ENCODE measurements around the gene MXRA7. TPM values are rescaled to one million over a fixed set of nuclear protein-coding genes. Genes with fewer than 3 reads are reported as not detected.
A peak's percentile ranks its signal among the peaks of the same experiment; 100 is the strongest.
"Not testable (repeated sequence)": the region's sequence is repeated elsewhere in the genome, so short reads cannot be mapped to it uniquely, and the experiment has no call there.

The MXRA7 gene
- total RNA-seq, 4 donors from 2014 or later = 31.0 to 633 (median 52.5) TPM

GRCh38 chr17:76638263-76638662 is 72.5 kb downstream of the MXRA7 start:
- DNase-seq = no peak
- TF ChIP-seq POLR2A (IDR thresholded peaks at IDR 0.05) = no peak
- TF ChIP-seq CTCF (IDR thresholded peaks at IDR 0.05) = no peak
- TF ChIP-seq EP300 (IDR thresholded peaks at IDR 0.05; ENCODE audit: low read depth) = no peak
- no peak for TF ChIP-seq POLR2AphosphoS5 (IDR thresholded peaks at IDR 0.05)
- WGBS, 2 donors (ENCODE audit: low coverage in 1 of 2) = 87 to 92% methylated on average over 5 to 10 of the region's 10 CpGs
- H3K4me3 ChIP-seq = peak overlapping the region in 2 of 4 donors; percentile 13 to 48
- no peaks in the 10 kb centered on the region for H3K36me3 ChIP-seq
- H3K4me1 ChIP-seq = peaks cover 0 to 24% (median 2%) of the 10 kb centered on the region in 4 donors
- in situ Hi-C loops (cut with MboI; ENCODE audit: low pct_ligation_motif_present in 1 of 4, low pct_unique_long_range_greater_than_20kb in 1 of 4, low sequenced_read_pairs in 3 of 4) = no loop called here
- no peaks in the 10 kb centered on the region for H3K9me3 ChIP-seq
- H3K27ac ChIP-seq = peak overlapping the region in 1 of 4 donors; percentile 28
- intact Hi-C loops (cut with DNase I; ENCODE audit: low total_unique reads) = no loop called here
- H3K27me3 ChIP-seq = no peaks in the 10 kb centered on the region

GRCh38 chr17:76636486-76637206 is 74.1 kb downstream of the MXRA7 start:
- H3K36me3 ChIP-seq; DNase-seq; H3K4me3 ChIP-seq; in situ Hi-C loops (cut with MboI; ENCODE audit: low pct_ligation_motif_present in 1 of 4, low pct_unique_long_range_greater_than_20kb in 1 of 4, low sequenced_read_pairs in 3 of 4); intact Hi-C loops (cut with DNase I; ENCODE audit: low total_unique reads); H3K27me3 ChIP-seq; H3K27ac ChIP-seq; H3K9me3 ChIP-seq: not testable (repeated sequence)
- H3K4me1 ChIP-seq = peaks cover 0 to 26% (median 2%) of the 10 kb centered on the region in 4 donors
- WGBS, 2 donors (ENCODE audit: low coverage in 1 of 2) = 83% methylated on average over 22 of the region's 27 CpGs; no CpG with 5 or more reads in 1 of the 2 donors

- no peak overlapping the region for H3K27ac ChIP-seq
- 69 to 73% methylated on average over 8 of the region's 8 CpGs for WGBS, 2 donors (ENCODE audit: low coverage in 1 of 2)
- no peaks in the 10 kb centered on the region for H3K9me3 ChIP-seq
- H3K36me3 ChIP-seq = no peaks in the 10 kb centered on the region
- no peaks in the 10 kb centered on the region for H3K27me3 ChIP-seq
- no peak for DNase-seq
- intact Hi-C loops (cut with DNase I; ENCODE audit: low total_unique reads) = no loop called here
- no peak for TF ChIP-seq EP300 (IDR thresholded peaks at IDR 0.05; ENCODE audit: low read depth)
- TF ChIP-seq POLR2AphosphoS5 (IDR thresholded peaks at IDR 0.05) = no peak
- TF ChIP-seq POLR2A (IDR thresholded peaks at IDR 0.05) = no peak
- TF ChIP-seq CTCF (IDR thresholded peaks at IDR 0.05) = no peak
- no peak overlapping the region for H3K4me3 ChIP-seq
- H3K4me1 ChIP-seq = peaks cover 0 to 32% (median 2%) of the 10 kb centered on the region in 4 donors
- in situ Hi-C loops (cut with MboI; ENCODE audit: low pct_ligation_motif_present in 1 of 4, low pct_unique_long_range_greater_than_20kb in 1 of 4, low sequenced_read_pairs in 3 of 4) = no loop called here
Observed at GRCh38 chr17:76635659-76636360, 75.0 kb downstream of the MXRA7 start.

- no peaks in the 10 kb centered on the region for H3K27me3 ChIP-seq
- intact Hi-C loops (cut with DNase I; ENCODE audit: low total_unique reads) = no loop called here
- no peak overlapping the region for H3K27ac ChIP-seq
- TF ChIP-seq POLR2A (IDR thresholded peaks at IDR 0.05) (no peak), POLR2AphosphoS5 (IDR thresholded peaks at IDR 0.05) (no peak), CTCF (IDR thresholded peaks at IDR 0.05) (no peak), EP300 (IDR thresholded peaks at IDR 0.05; ENCODE audit: low read depth) (no peak)
- no peak overlapping the region for H3K4me3 ChIP-seq
- H3K4me1 ChIP-seq = peaks cover 0 to 25% (median 2%) of the 10 kb centered on the region in 4 donors
- DNase-seq = no peak
- no peaks in the 10 kb centered on the region for H3K36me3 ChIP-seq
- WGBS, 2 donors (ENCODE audit: low coverage in 1 of 2) = 50 to 91% methylated on average over 1 to 5 of the region's 5 CpGs
- in situ Hi-C loops (cut with MboI; ENCODE audit: low pct_ligation_motif_present in 1 of 4, low pct_unique_long_range_greater_than_20kb in 1 of 4, low sequenced_read_pairs in 3 of 4) = no loop called here
- no peaks in the 10 kb centered on the region for H3K9me3 ChIP-seq
Observed at GRCh38 chr17:76635039-76635438, 75.7 kb downstream of the MXRA7 start.

Data from transverse colon (tissue), 4 donors.